OCI-LY1 (cell line): Measurements from ENCODE around the gene GLB1L.

Experiments
- H2AFZ ChIP-seq: fragments of 200-600 bp; sonication (generic), shearing (Covaris generic); 2 replicates; pipeline ENCODE4 v1.6.0; 2014; ENCODE audit warnings: antibody characterized with exemption, mild to moderate bottlenecking, low read length
- H3F3A ChIP-seq: fragments of 200-600 bp; sonication (generic), shearing (Covaris generic); 2 replicates; pipeline ENCODE4 v1.6.0; 2014; ENCODE audit warnings: mild to moderate bottlenecking, antibody characterized with exemption, low read length, moderate library complexity; ENCODE audit not compliant: insufficient read depth
- H3K27ac ChIP-seq: fragments of 200-600 bp; sonication (generic); 2 replicates; pipeline ENCODE4 v1.5.1; 2014; ENCODE audit warnings: low read length, mixed run types, mild to moderate bottlenecking, low read depth; ENCODE audit not compliant: poor library complexity, severe bottlenecking
- H3K27me3 ChIP-seq: fragments of 200-600 bp; sonication (generic); 2 replicates; pipeline ENCODE4 v1.6.0; 2014; ENCODE audit warnings: antibody characterized with exemption, mild to moderate bottlenecking, low read length, moderate library complexity; ENCODE audit not compliant: insufficient read depth
- H3K36me3 ChIP-seq: fragments of 200-600 bp; sonication (generic); 2 replicates; pipeline ENCODE4 v1.6.1; 2014; ENCODE audit warnings: mild to moderate bottlenecking, antibody characterized with exemption, low read length, moderate library complexity, mixed read lengths; ENCODE audit not compliant: insufficient read depth
- H3K4me1 ChIP-seq: fragments of 200-600 bp; sonication (generic); 2 replicates; pipeline ENCODE4 v1.5.1; 2014; ENCODE audit warnings: mild to moderate bottlenecking, low read length, moderate library complexity; ENCODE audit not compliant: insufficient read depth, severe bottlenecking
- H3K4me2 ChIP-seq: fragments of 200-600 bp; sonication (generic), shearing (Covaris generic); 2 replicates; pipeline ENCODE4 v1.6.1; 2014; ENCODE audit warnings: low read length
- H3K4me3 ChIP-seq: fragments of 200-600 bp; sonication (generic); 2 replicates; pipeline ENCODE4 v1.5.1; 2014; ENCODE audit warnings: low read length, low read depth, mild to moderate bottlenecking, mixed read lengths; ENCODE audit not compliant: poor library complexity, severe bottlenecking
- H3K79me2 ChIP-seq: fragments of 200-600 bp; shearing (Covaris generic); 2 replicates; pipeline ENCODE4 v1.6.1; 2016; ENCODE audit warnings: mixed run types, low read length, mixed read lengths; ENCODE audit not compliant: insufficient read depth
- H3K9ac ChIP-seq: fragments of 200-600 bp; sonication (generic), shearing (Covaris generic); 2 replicates; pipeline ENCODE4 v1.6.1; 2014; ENCODE audit warnings: mild to moderate bottlenecking, low read length, mixed read lengths
- H3K9me2 ChIP-seq: fragments of 200-600 bp; sonication (generic), shearing (Covaris generic); 2 replicates; pipeline ENCODE4 v1.6.1; 2014; ENCODE audit warnings: low read depth, mild to moderate bottlenecking, low read length, mixed read lengths
- H3K9me3 ChIP-seq: fragments of 200-600 bp; shearing (Covaris generic); 2 replicates; pipeline ENCODE4 v1.6.1; 2014; ENCODE audit warnings: low read length, mixed read lengths
- H4K20me1 ChIP-seq: fragments of 200-600 bp; sonication (generic), shearing (Covaris generic); 2 replicates; pipeline ENCODE4 v1.6.0; 2016; ENCODE audit warnings: mild to moderate bottlenecking, low read length; ENCODE audit not compliant: insufficient read depth
- CTCF ChIP-seq: fragments of 200-600 bp; sonication (generic), shearing (Covaris generic); IDR thresholded peaks from 2 replicates; pipeline ENCODE4 v1.5.1; 2017; ENCODE audit warnings: mild to moderate bottlenecking, antibody characterized with exemption, low read length, moderate library complexity, mixed read lengths
- EZH2 ChIP-seq: fragments of 200-600 bp; sonication (generic), shearing (Covaris generic); IDR thresholded peaks from 2 replicates; pipeline ENCODE4 v1.8.0; 2017; ENCODE audit warnings: borderline replicate concordance, mixed run types, mild to moderate bottlenecking, antibody characterized with exemption, low read length, moderate library complexity, mixed read lengths

GLB1L gene

DNA sequence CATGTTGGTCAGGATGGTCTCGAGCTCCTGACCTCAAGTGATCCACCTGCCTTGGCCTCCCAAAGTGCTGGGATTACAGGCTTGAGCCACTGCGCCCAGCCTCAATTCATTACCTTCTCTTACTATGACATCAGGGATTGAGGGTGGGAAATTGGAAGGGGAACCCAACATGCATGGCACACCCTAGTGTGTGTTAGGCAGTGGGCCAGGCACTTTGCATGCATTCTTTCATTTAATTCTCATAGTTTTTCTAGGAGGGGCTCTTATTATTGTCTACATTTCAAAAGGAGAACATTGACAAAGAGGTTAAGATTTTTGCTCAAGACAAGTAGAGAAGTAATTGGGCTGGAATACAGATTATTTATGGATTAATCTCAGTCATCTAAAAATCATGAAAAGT is 23.1 kb upstream of the GLB1L start:
- no peak for TF ChIP-seq EZH2
- no peak for TF ChIP-seq CTCF
- no peak overlapping the region for H2AFZ ChIP-seq
- H3K4me3 ChIP-seq = no peak overlapping the region
- no peaks in the 10 kb centered on the region for H4K20me1 ChIP-seq
- H3K9ac ChIP-seq = no peak overlapping the region
- H3K4me2 ChIP-seq = no peak overlapping the region
- no peaks in the 10 kb centered on the region for H3K9me3 ChIP-seq
- H3K27ac ChIP-seq = no peak overlapping the region
- no peaks in the 10 kb centered on the region for H3K36me3 ChIP-seq
- no peaks in the 10 kb centered on the region for H3K4me1 ChIP-seq
- no peaks in the 10 kb centered on the region for H3K9me2 ChIP-seq
- no peaks in the 10 kb centered on the region for H3F3A ChIP-seq
- no peaks in the 10 kb centered on the region for H3K27me3 ChIP-seq
- no peaks in the 10 kb centered on the region for H3K79me2 ChIP-seq

DNA sequence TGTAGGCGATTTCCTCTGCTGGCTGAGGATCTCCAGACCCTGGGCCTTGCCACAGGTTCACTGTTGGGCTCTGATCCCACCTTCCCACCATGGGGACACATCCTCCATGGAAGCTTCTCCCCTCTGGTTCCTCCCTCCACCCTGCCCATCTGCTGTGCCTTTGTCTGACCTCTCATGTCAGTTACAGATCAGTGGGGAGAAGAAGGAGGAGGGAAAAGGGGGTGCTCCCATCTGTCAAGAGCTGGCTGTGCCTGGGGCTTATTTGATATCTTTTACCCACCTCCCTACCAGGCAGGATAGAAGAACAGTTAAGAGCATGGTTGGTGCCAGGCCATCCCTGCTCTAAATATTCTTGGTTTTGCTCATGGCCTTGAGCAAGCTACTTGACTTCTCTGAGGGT is 21.6 kb upstream of the GLB1L start:
- no peaks in the 10 kb centered on the region for H4K20me1 ChIP-seq
- no peaks in the 10 kb centered on the region for H3K9me3 ChIP-seq
- no peak overlapping the region for H3K9ac ChIP-seq
- no peaks in the 10 kb centered on the region for H3K9me2 ChIP-seq
- no peaks in the 10 kb centered on the region for H3K79me2 ChIP-seq
- H3K4me3 ChIP-seq = no peak overlapping the region
- no peaks in the 10 kb centered on the region for H3K27me3 ChIP-seq
- no peak overlapping the region for H3K4me2 ChIP-seq
- H3K36me3 ChIP-seq = no peaks in the 10 kb centered on the region
- no peaks in the 10 kb centered on the region for H3K4me1 ChIP-seq
- no peaks in the 10 kb centered on the region for H3F3A ChIP-seq
- no peak overlapping the region for H2AFZ ChIP-seq
- TF ChIP-seq EZH2 (no peak), CTCF (no peak)
- no peak overlapping the region for H3K27ac ChIP-seq

- no peaks in the 10 kb centered on the region for H3F3A ChIP-seq
- H3K9me3 ChIP-seq = no peaks in the 10 kb centered on the region
- H3K27ac ChIP-seq = no peak overlapping the region
- no peaks in the 10 kb centered on the region for H3K36me3 ChIP-seq
- H3K27me3 ChIP-seq = no peaks in the 10 kb centered on the region
- H3K9me2 ChIP-seq = no peaks in the 10 kb centered on the region
- no peaks in the 10 kb centered on the region for H3K79me2 ChIP-seq
- H3K9ac ChIP-seq = no peak overlapping the region
- no peak overlapping the region for H3K4me2 ChIP-seq
- H3K4me1 ChIP-seq = no peaks in the 10 kb centered on the region
- no peak overlapping the region for H2AFZ ChIP-seq
- TF ChIP-seq CTCF = no peak
- no peak for TF ChIP-seq EZH2
- no peak overlapping the region for H3K4me3 ChIP-seq
- H4K20me1 ChIP-seq = no peaks in the 10 kb centered on the region
These were observed 21.0 kb upstream of the GLB1L start for GRCh38 chr2:219266232-219266631.
